GM19372 (cell line): ENCODE measurements around the gene KIAA0825.

ENCODE experiments used
- ATAC-seq: cut with Tn5 transposase; IDR thresholded peaks from one replicate; pipeline ENCODE4 v1.9.1; 2021; ENCODE audit warnings: mild to moderate bottlenecking, low read depth, moderate library complexity; ENCODE audit not compliant: unreplicated experiment

Gene KIAA0825, protein sequence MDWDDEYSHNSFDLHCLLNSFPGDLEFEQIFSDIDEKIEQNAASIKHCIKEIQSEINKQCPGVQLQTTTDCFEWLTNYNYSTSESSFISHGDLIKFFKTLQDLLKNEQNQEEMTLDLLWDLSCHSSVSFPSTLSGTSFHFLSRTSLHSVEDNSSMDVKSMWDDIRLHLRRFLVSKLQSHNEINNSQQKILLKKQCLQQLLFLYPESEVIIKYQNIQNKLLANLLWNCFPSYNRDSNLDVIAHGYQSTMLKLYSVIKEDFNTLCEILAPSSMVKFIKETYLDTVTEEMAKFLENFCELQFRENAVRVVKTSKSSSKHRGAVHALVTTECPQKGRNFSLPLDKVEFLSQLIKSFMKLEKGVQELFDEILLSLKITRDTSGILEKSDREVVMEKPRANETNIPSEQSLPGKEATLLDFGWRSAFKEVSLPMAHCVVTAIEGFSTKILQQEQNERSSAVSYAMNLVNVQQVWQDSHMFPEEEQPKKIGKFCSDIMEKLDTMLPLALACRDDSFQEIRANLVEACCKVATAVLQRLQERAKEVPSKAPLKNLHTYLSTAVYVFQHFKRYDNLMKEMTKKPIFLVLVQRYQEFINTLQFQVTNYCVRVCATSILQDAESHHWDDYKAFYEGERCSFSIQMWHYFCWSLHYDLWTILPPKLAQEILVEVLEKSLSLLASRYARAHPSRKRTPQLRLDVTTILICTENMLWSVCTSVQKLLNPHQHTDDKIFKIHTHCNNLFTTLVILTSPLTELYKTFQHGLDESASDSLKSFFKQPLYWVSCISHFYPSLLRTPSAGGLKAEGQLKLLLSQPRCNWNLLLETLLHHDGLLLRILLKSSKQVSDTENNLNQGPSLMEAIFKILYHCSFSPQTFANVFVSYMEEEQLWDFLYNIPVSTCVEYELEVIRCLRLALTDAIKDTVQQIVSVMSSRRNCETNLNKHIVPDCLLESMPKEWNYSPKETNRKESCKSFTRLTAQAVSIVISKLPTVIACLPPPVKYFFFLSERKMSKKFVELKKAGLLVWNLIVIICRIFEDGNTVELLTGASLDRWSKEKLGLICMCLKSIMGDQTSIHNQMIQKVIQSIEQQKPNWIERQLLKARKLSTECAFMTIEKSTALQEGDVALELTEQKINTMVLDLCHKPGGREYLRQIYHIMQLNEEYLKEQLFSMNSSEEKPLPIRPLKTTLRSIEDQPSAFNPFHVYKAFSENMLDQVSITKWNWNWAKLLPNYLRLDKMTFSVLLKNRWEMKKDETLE (N-terminal part only)

DNA sequence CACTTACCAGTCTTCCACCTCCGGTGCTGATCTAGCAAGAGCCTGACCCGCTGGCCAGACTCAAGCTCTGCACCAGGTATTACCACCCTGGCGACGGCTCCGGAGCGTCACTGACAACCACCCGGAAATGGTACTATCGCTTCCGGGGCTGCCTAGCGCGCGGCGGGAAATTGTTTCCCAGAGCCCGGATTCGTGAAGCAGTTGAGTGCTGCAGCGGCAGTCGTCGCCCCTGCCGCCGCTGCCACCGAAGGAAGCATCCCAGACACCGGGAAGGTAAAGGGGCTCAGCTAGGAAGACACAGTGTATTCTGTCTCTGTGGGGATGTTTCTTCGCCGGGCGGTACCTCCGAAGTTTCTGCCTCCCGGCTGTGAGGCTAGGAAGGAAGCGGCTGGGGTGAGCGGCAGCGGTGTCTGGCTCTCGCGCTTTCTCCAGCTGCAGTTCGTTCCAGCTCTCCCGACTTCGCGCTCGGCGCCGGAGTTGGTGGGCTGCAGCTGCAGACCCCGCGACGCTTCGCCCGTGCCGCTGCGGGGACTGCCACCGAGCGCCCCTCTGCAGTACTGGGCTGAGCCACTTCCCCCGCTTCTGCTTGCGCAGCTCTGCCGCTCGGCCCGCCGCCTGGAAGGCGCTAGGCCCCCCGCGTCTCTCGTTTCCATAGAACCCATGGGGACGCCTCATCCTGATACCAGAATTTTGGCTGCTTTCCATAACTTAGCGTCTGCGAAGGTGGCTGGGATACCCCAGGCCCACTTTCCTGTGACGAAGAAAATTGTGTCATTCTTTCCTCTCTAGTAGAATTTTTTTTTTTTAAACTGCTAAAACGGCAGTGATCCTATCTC, at the start of gene KIAA0825, which contains the start of gene SLF1:
KIAA0825 (minus strand) TSS at position 112 of the 836 bp plus-strand sequence. CDS start 81,478 bp downstream, outside the sequence.
SLF1 (plus strand) TSS at position 177 of the 836 bp plus-strand sequence. CDS start 10,142 bp downstream, outside the sequence.
- peak; percentile 97 for ATAC-seq

DNA sequence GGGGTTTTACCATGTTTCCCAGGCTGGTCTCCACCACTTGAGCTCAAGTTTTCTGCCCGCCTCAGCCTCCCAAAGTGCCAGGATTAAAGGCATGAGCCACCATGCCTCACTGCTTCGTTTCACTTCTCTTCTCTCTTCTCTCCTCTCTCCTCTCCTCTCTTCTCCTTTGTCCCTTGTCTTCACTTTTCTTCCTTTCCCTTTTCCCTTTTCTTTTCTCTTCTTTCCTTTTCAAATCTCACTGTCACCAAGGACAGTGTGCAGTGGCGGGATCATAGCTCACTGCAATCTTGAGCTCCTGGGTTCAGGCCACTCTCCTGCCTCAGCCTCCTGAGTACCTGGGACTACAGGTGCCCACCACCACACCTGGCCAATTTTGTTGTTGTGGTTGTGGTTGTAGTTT, 49.5 kb upstream of the KIAA0825 start:
- no peak for ATAC-seq

DNA sequence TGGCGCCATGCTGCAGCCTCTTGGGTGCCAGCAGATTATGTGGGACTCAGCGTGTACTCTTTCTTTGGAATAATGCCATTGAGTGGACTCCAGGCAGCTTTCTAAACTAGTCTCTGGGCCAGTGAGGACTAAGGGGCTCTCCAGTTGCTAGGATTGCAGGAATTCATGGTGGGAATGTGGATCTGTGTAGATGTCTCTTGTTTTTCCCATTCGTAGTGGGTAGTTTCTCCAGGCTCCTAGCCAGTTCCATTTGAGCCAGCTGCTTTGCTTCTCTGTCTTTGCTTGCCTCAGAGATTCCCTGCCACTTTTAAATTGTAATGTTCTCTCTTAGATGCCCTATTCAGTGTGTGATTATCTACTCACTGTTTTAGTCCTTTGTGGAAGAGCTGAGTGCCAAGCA, 42.7 kb upstream of the KIAA0825 start:
- no peak for ATAC-seq

DNA sequence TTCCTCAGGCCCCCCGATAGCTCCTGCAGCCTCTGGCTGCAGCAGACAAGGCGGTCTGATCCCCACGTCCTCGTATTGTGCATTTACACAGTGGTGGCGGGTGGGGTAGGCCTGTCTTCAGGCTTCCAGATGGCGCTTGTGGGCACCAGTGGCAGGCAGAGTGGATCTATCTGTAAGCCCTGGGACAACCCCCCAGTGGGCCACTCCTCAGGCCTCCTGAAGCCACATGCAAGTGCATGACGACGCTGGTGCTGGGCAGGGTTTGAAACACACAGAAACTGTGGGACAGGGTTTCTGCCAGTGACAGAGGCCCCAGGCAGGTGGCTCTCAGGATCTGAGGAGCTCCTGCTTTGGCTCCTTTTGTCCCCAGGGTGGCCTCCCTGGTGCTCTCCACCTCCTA, 42.1 kb upstream of the KIAA0825 start:
- ATAC-seq: no peak

DNA sequence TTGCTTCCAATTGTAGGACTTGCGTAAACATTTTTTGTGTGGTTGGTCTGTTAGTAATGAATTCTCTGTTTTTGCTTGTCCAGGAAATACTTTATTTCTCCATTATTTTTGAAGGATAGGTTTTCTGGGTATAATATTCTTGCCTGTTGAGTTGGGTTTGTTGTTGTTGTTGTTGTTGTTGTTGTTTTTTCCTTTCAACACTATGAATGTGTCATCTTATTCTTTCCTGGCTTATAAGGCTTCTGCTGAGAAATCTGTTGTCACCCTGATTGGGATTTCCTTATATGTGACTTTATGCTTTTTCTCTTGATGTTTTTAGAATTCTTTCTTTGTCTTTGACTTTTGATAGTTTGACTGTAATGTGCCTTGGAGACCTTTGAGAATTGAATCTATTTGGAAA, 39.9 kb upstream of the KIAA0825 start:
- no peak for ATAC-seq

DNA sequence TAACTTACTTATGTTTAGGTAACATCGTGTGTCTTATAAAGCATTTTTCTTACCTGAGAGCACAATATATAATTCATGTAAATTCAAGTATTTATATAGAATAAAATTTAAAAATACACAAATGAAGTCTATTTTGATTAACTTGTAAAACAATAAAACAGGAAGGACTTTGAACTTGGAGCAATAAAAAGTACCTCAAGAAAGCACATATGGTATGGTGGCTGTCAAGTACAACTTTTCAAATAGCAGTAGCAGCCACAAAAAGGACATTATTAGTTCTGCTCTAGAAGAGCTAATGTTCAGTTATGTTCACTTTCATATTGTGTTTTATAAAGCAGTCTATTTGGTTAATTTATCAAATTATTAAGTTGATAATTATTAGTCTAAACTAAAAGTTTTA, 31.5 kb upstream of the KIAA0825 start:
- no peak for ATAC-seq

DNA sequence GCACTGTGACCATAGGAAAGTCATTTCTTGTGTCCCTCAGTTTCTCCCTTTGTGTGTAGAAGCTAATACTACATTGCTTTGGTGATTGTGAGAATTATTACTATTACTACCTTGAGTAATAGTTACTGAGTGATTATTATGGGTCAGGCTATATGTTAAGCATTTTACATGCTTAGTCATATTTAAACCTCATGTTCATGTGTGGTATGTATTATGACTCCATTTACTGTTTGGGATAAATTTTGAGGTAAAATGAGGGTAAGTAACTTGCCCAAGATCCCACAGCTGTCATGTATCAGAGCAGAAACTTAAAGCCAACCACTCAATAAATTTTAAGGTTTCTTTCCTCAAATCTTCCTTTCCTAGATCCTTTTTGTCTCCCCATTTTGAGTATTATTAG, 28.4 kb upstream of the KIAA0825 start:
- no peak for ATAC-seq

DNA sequence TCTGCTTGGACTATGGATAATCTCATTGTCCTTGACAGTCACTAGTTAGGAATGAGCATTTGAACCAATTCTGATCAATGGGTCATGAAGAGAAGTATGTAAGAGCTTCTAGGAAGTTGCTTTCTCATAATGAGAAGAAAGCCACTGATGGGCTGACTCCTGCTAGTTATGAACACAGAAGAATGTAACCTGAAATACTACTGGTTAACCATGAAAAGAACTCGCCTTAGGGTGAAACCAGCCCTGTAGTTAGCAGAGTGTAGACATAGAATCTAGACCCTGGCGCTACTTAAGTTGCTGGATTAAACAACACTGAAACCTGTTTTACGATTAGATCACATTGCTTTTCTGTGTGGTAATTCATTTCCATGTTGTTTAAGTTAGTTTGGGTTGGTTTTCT, 26.6 kb upstream of the KIAA0825 start:
- no peak for ATAC-seq

DNA sequence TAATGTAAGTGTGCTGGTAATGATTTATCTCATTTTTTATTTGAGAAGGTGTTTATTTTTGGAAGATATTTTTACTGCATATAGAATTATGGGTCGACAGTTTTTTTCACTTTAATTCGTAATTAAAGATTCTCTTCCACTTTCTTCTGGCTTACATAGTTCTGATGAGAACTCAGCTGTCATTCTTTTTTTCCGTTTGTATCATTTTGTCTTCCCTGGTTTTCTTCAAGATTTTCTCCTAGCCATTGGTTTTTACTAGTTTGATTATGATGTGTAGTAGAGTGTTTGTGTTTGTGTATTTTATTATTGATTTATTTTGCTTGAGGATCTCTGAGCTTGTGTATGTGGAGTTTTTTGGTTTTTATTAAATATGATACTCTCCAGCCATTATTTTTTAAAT, 21.8 kb upstream of the KIAA0825 start:
- no peak for ATAC-seq

DNA sequence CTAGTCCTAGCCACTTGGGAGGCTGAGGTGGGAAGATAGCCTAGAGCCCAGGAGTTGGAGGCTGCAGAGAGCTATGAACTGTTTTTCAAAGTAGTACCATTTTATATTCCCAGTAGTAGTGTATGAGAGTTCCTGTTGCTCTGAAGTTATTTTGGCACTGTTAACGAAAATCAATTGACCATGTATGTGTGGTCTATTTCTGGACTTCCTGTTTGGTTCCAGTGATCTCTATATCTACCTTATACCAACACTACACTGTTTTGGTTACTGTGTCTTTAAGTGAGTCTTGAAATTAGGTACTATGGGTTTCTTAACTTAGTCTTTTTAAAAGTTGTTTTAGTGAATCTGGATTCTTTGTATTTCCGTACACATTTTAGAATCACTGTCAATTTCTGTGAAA, 13.6 kb upstream of the KIAA0825 start:
- peak; percentile 97 for ATAC-seq

DNA sequence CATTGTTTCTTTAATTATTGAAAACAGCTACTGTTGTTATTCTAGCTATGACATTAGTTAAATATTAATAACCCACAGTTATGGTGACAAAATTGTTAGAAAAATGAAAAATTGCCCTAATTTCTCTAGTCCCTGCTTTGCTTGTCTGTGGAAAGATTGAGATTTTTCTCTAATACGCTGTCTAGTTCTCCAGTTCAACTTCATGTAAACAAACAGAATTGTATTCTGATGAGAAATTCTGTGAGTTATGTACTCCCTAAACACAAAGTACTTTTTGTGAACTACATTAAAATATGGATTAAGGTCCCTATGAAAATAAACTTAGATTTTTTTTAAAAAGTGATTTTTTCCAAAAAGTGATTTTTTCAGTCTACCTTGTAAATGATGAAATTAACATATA, 8.8 kb upstream of the KIAA0825 start:
- ATAC-seq: no peak

DNA sequence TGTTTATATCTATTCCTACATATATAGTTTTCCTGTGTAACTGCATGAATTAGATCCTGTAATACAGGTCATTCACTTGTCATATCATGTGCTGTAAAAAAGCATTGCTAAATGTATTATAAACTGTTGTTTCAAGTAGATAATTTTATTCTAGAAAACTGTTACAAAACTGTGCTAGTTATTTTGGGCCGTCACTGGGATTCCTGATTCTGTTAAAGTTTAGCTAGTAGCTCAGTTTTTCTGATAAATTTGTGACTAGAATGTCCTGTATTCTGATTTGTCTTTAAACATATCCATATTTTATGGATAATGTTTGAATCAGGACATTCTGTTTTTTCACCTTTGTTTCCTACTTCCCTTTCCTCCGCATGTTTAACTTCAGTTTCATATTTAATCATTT, 5.5 kb upstream of the KIAA0825 start:
- ATAC-seq: no peak

DNA sequence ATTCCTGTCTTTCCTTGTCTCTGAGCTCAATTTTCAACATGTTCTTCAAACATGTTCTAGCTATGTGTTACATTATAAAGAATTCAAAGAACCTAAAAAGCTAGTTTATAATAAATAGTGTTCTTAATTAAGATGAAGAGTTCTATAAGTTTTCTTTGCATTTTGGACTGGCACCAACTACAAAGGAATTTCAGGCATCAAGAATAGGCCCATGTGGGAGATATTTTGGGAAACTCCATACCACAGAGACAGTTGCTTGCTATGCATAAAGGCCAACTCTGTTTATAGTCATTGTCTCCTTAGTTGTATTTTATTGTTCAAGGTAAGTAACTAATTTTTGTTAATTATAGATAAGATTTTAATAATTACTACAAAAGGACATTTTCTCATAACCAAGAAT, 4.6 kb upstream of the KIAA0825 start:
- ATAC-seq: no peak

DNA sequence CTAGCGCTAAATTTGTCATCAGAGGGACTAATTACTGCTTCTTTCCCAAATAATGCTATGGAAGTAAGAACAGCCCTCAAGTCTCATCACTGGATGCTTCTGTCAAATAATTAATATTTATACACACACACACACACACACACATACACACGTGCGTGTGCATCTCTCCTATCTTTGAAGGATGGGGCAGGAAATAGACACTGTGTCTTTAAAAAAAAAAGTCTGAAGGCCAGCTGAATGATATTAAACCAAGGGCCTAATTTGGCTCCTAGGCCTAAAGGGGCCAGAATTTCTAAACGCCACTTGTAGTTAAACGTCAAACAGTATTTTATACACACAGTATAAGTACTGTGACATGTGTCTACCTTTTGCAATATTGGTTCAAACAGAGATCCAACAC, 3.4 kb upstream of the KIAA0825 start:
- ATAC-seq: no peak

DNA sequence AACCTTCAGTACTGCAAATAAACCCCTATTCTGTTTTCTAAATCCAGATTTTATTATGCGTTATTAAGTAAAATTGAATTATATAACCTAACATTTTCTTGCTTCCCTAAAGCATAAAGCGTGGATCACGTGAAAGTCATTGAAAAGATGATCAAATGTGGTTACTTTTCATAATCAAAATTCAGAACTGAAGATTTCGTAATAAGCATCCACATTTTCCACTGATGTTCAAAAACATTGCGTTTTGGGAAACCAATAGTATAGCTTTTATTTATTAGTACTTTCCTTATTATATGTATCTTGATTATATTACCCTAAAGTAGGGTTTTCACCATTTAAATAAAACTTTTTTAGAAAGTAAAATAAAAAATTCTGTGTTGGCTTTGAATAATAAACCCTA, 1.9 kb upstream of the KIAA0825 start:
- no peak for ATAC-seq

DNA sequence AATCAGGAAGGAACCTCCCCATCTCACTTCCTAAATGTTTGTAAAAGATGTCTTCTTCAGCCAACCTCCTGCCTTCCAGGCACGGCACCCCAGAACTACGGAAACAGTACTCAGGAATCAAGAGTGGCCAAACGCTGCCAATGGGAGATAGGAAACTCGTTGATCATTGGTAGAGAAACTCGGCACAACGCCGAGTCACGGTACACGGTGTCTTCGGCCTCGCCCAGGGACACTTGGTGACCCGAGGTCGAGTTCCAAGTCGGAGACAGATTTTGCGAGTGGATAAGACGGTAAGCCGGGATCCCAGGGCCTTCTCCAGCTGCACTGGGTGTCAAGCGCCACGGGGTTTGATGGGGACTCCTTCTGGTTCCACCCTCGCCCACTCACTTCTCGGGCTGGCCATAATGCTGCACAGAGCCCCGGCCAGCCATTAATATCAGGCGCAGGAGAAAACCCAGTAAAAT, 343 bp downstream of the KIAA0825 start:
- peak; percentile 25 for ATAC-seq

DNA sequence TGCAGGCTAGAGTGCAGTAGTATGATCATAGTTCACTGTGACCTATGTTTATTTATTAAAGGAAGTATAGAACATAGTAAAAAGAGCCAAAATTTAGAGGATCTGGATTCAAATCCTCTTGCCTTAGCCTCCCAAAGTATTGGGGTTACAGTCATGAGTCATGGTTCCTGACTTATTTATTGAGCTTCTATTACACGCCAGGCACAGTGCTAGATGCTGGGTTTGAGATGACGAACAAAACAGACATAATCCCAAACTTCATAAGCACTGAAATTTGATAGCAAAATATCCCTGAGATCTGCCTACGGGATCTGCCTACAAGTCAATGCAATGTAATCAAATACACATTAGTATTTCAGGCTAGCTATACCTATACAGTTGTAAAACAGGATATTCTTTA, 2.5 kb downstream of the KIAA0825 start:
- ATAC-seq: no peak

DNA sequence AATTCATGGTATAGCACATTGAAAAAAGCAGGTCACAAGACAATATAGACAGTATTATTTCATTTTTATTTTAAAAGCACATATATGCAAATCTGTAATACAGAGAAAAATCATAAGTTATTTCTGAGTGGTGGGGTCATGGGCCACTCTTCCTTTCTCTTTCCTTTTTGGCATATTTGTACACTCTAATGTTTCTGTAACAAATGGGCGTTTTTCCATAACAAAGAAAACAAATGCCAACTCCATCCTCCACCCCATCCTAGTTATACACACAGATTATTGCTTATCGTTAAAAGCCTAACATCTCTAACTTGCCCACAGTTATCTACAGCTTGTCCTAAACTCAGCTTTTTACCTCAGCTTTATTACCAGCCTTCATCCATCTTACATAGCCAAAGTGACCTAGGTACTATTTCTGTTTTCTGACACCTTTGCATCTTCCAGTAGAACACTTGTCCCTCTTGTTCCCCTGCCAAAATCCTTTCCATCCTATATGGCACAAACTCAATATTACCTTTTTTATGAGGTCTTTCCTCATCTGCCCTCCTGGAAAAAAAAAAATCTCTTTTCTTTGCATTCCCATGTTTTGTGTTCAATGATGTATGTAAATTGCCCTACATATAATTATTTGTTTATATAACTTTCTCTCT, 4.1 kb downstream of the KIAA0825 start:
- no peak for ATAC-seq

DNA sequence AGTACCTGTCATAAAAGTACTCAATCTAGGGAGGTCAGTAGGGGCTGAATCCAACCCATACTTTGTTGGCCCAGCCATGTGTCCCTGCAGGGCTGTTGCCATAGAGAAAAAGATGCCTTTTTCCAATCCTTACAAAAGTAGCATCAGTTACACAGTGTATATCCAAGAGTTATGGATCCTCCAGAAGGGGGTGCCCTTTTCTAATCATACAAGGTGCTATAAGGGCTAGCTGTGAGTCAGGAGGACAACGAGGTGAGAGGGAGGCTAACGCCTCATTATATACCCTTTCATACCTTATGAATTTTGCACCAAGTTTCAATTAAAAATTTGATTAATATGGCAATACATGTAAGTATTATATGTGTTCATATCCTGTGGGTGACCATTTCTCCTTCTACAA, 4.8 kb downstream of the KIAA0825 start:
- ATAC-seq: no peak
